ENCODE results near the gene AIFM3.

Gene AIFM3

GRCh38 chr22:20952544-20953341 lies 14.3 kb upstream of the AIFM3 start:
- H3K4me1 ChIP-seq, result peaks cover 2% of the 10 kb centered on the region
- no peak overlapping the region for H3K4me3 ChIP-seq (ENCODE audit: low read depth, low read length)
- peaks cover 54% of the 10 kb centered on the region for H3K36me3 ChIP-seq
- no peaks in the 10 kb centered on the region for H3K27me3 ChIP-seq
- DNase-seq, result no peak
- no peaks in the 10 kb centered on the region for H3K9me3 ChIP-seq
- TF ChIP-seq, protein P1, sequence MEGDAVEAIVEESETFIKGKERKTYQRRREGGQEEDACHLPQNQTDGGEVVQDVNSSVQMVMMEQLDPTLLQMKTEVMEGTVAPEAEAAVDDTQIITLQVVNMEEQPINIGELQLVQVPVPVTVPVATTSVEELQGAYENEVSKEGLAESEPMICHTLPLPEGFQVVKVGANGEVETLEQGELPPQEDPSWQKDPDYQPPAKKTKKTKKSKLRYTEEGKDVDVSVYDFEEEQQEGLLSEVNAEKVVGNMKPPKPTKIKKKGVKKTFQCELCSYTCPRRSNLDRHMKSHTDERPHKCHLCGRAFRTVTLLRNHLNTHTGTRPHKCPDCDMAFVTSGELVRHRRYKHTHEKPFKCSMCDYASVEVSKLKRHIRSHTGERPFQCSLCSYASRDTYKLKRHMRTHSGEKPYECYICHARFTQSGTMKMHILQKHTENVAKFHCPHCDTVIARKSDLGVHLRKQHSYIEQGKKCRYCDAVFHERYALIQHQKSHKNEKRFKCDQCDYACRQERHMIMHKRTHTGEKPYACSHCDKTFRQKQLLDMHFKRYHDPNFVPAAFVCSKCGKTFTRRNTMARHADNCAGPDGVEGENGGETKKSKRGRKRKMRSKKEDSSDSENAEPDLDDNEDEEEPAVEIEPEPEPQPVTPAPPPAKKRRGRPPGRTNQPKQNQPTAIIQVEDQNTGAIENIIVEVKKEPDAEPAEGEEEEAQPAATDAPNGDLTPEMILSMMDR (IDR thresholded peaks at IDR 0.05; ENCODE audit: low read depth, low read length), result no peak

DNA sequence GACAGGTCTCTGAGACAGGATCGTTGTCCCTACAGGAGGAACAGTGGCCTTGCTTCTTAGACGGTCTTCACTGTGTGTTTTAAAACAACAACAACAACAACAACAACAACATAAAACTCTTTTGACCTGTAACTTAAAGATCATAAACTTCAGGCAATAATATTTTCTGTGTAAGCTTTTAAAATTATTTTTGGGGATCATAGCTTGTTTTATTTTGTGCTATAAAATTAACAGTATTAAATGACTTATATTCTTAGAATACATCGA lies 13.8 kb upstream of the AIFM3 start:
- no peaks in the 10 kb centered on the region for H3K9me3 ChIP-seq
- no peak for DNase-seq
- TF ChIP-seq, protein P1 (IDR thresholded peaks at IDR 0.05; ENCODE audit: low read depth, low read length), result no peak
- no peak overlapping the region for H3K4me3 ChIP-seq (ENCODE audit: low read depth, low read length)
- H3K36me3 ChIP-seq, result peaks cover 54% of the 10 kb centered on the region
- H3K27me3 ChIP-seq, result no peaks in the 10 kb centered on the region
- peaks cover 2% of the 10 kb centered on the region for H3K4me1 ChIP-seq

DNA sequence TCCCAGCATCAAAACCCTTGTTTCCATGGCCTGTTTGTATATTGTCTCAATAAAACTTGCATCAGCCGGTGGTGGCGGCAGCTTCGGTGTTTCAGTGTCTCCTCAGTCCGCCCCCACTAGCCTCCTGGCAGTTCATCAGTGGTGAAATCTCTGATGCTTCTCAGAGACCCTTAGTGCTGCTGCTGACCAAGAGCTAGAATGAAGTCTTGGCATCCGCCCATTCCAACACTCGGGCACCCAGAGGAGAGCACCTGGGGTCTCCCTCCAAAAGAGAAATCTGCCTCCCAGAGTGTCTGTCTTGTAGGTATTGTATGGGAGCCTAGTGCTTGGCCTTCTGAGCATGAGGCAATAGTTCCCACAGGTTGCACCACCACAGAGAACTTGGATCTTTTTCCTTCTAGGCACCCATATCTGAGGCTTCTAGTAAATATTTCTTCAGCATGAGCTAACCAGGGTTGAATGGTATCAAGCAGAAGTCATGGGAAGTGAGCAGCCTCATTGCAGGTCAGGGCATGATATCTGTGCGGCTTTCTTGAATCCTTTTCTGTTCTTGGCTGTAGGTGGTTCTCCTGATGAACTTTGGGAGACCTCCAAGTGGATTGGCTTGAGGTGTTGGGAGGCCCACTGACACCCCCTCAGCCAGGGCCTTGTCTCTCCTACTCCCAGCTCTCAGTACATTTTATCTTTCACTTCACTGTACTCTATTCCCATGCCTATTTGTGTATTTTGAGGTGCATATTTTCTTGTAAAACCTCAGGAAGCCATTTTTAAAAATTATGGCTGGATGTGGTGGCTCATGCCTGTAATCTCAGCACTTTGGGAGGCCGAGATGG lies 13.2 kb upstream of the AIFM3 start:
- H3K4me3 ChIP-seq (ENCODE audit: low read depth, low read length), result no peak overlapping the region
- DNase-seq, result no peak
- peaks cover 49% of the 10 kb centered on the region for H3K36me3 ChIP-seq
- TF ChIP-seq, protein P1 (IDR thresholded peaks at IDR 0.05; ENCODE audit: low read depth, low read length), result no peak
- no peaks in the 10 kb centered on the region for H3K9me3 ChIP-seq
- no peaks in the 10 kb centered on the region for H3K27me3 ChIP-seq
- H3K4me1 ChIP-seq, result peaks cover 2% of the 10 kb centered on the region

GRCh38 chr22:20955548-20955947 lies 11.5 kb upstream of the AIFM3 start:
- Histone ChIP-seq H3K4me1 (peaks cover 2% of the 10 kb centered on the region), H3K27me3 (no peaks in the 10 kb centered on the region), H3K4me3 (ENCODE audit: low read depth, low read length) (no peak overlapping the region), H3K9me3 (no peaks in the 10 kb centered on the region), H3K36me3 (peaks cover 32% of the 10 kb centered on the region)
- DNase-seq, result no peak
- TF ChIP-seq, protein P1 (IDR thresholded peaks at IDR 0.05; ENCODE audit: low read depth, low read length), result no peak

DNA sequence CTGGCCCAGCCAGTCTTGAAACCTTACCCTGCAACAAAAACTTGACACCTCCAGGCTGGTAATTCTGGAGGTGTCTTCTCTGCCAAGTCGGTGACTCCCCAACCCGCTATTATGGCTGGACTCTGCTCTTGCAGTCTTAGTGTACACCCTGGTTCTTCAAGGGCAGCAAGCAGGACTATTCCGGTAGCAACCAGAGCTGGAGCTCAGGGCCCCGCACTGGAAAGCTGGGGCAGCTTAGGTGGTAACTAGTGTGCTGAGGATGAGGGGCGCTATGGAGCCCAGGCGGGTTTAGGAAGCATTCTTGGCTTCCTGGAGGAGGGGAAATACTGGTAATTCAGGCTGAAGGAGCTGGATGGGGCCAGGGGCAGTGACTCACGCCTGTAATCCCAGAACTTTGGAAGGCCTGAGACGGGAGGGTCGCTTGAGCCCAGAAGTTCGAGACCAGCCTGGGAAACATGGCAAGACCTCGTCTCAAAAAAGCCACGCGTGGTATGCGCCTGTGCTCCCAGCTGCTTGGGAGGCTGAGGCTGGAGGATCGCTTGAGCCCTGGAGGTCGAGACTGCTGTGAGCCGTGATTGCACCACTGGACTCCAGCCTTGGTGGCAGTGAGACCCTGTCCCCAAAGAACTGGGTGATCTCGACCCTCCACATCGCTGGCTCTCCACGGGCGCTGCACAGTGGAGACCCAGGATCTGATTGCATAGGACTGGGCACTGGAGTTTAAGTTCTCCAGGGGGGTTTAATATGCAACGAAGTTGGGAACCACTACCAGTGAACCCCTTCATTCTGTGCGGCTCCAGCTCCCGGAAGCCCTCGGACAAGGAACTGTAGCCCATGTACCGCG lies 10.6 kb upstream of the AIFM3 start:
- no peak for DNase-seq
- Histone ChIP-seq H3K4me1 (peaks cover 3% of the 10 kb centered on the region), H3K36me3 (peaks cover 23% of the 10 kb centered on the region)

More for the DNA sequence above, 10.6 kb upstream of the AIFM3 start:
- H3K4me3 ChIP-seq (ENCODE audit: low read depth, low read length), result peak overlapping the region; percentile 58
- TF ChIP-seq, protein P1 (IDR thresholded peaks at IDR 0.05; ENCODE audit: low read depth, low read length), result no peak
- no peaks in the 10 kb centered on the region for H3K27me3 ChIP-seq
- H3K9me3 ChIP-seq, result no peaks in the 10 kb centered on the region

Measured in BE2C (cell line).